HEK293T (cell line): Measurements from ENCODE around the gene SPRED3.

Experiments used
- CTCF ChIA-PET: fragments of 350-600 bp; formaldehyde crosslinking; extraction: SDS; loops from one replicate; lab custom pipeline; 2021; ENCODE audit warnings: antibody characterized with exemption, inconsistent platforms; lab: Yijun Ruan, JAX
- POLR2A ChIA-PET: fragments of 350-600 bp; formaldehyde crosslinking; extraction: SDS; loops from one replicate; lab custom pipeline; 2020; ENCODE audit warnings: antibody characterized with exemption, inconsistent platforms; lab: Yijun Ruan, JAX
- DNase-seq: peaks from one replicate; pipeline ENCODE4 v3.0.0; 2012; ENCODE audit warnings: mixed read lengths; ENCODE audit errors: extremely low spot score
- ARNT ChIP-seq: fragments of 450-650 bp; IDR thresholded peaks from 2 replicates; pipeline ENCODE4 v1.6.1; 2017; ENCODE audit warnings: mild to moderate bottlenecking
- BHLHE40 ChIP-seq: fragments of 450-650 bp; IDR thresholded peaks from 2 replicates; pipeline ENCODE4 v1.6.1; 2016; ENCODE audit warnings: mild to moderate bottlenecking, moderate library complexity, borderline replicate concordance
- CTBP1 ChIP-seq: fragments of 450-650 bp; IDR thresholded peaks from 2 replicates; pipeline ENCODE4 v1.6.1; 2016; ENCODE audit warnings: borderline replicate concordance
- ELF4 ChIP-seq: fragments of 450-650 bp; IDR thresholded peaks from 2 replicates; pipeline ENCODE4 v1.6.1; 2017; ENCODE audit warnings: antibody characterized with exemption
- FOXA1 ChIP-seq: fragments of 450-650 bp; IDR thresholded peaks from 2 replicates; pipeline ENCODE4 v1.6.1; 2016; ENCODE audit warnings: mild to moderate bottlenecking
- FOXK2 ChIP-seq: fragments of 450-650 bp; IDR thresholded peaks from 2 replicates; pipeline ENCODE4 v1.6.1; 2016; ENCODE audit warnings: mild to moderate bottlenecking
- FOXM1 ChIP-seq: fragments of 450-650 bp; IDR thresholded peaks from 2 replicates; pipeline ENCODE4 v1.6.1; 2017; ENCODE audit warnings: mild to moderate bottlenecking, borderline replicate concordance
- HDGF ChIP-seq: fragments of 450-650 bp; IDR thresholded peaks from 2 replicates; pipeline ENCODE4 v1.6.1; 2017; ENCODE audit warnings: antibody characterized with exemption, borderline replicate concordance
- L3MBTL2 ChIP-seq: fragments of 450-650 bp; conservative IDR thresholded peaks from 2 replicates; pipeline ENCODE4 v1.6.1; 2016; ENCODE audit warnings: mild to moderate bottlenecking
- LEF1 ChIP-seq: fragments of 450-650 bp; IDR thresholded peaks from 2 replicates; pipeline ENCODE4 v1.6.1; 2017; ENCODE audit warnings: mild to moderate bottlenecking, borderline replicate concordance
- NFRKB ChIP-seq: fragments of 450-650 bp; IDR thresholded peaks from 2 replicates; pipeline ENCODE4 v1.6.1; 2016; ENCODE audit warnings: mild to moderate bottlenecking, moderate library complexity
- PKNOX1 ChIP-seq: fragments of 450-650 bp; IDR thresholded peaks from 2 replicates; pipeline ENCODE4 v1.6.1; 2016
- SP1 ChIP-seq: fragments of 450-650 bp; IDR thresholded peaks from 2 replicates; pipeline ENCODE4 v1.6.1; 2017
- SUZ12 ChIP-seq: fragments of 450-650 bp; IDR thresholded peaks from 2 replicates; pipeline ENCODE4 v1.6.1; 2016; ENCODE audit warnings: mild to moderate bottlenecking
- TARDBP ChIP-seq: fragments of 450-650 bp; IDR thresholded peaks from 2 replicates; pipeline ENCODE4 v1.6.1; 2016
- ZNF384 ChIP-seq: fragments of 450-650 bp; IDR thresholded peaks from 2 replicates; pipeline ENCODE4 v1.6.1; 2016

SPRED3 gene

DNA sequence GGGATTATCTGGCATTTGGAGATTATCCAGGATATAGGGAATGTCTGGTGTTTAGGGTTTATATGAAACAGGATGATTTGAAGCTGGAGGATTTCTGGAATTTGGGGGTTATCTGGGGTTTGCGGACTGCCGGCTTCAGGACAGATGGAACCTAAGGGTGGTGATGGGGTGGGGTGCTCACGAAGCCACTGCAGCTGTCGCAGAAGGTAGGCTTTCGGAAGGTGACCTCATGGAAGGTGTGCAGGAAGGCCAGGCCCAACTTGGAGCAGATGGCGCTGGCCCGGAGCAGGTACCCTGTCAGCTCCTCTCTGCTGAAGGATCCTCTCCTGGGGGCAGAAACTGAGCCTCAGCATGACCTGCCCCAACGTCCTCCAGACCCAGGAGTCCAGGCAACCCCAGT is 24.0 kb downstream of the SPRED3 start:
- no peak for TF ChIP-seq ARNT
- no peak for DNase-seq
- ChIA-PET POLR2A (no interaction called here), CTCF (no interaction called here)

- CTCF ChIA-PET, result interaction anchor here (1.4 kb wide), 1 partner anchor 10 kb away, joined by 6 read pairs; the partner anchor contains the start of gene FAM98C
- no peak for DNase-seq
- POLR2A ChIA-PET, result no interaction called here
- TF ChIP-seq TARDBP (no peak), ELF4 (no peak), ARNT (no peak), ZNF384 (no peak), SUZ12 (no peak), SP1 (no peak), LEF1 (no peak), HDGF (no peak)
Measured at GRCh38 chr19:38412961-38413360, 24.5 kb downstream of the SPRED3 start.

DNA sequence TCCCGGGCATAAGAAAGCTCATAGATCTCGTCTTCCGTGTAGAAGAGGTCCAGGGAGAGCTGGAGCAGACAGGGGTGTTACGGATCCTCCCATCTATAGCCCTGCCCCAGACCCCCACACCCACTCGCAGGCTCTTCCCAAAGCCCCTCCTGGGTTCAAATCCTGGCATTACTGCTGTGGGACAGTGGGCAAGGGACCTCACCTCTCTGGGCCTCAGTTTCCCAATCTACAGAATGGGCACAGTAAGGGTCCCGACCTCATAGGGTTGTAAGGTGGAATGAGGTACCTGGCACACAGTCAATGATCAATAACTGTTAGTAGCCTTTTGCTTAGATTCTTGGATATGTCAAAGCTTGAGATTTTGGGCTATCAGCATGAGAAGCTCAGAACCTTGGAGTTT is 24.9 kb downstream of the SPRED3 start:
- TF ChIP-seq ZNF384, result no peak
- no peak for TF ChIP-seq SUZ12
- no peak for TF ChIP-seq FOXK2
- no peak for TF ChIP-seq L3MBTL2
- TF ChIP-seq LEF1, result no peak
- TF ChIP-seq ARNT, result no peak
- no peak for TF ChIP-seq PKNOX1
- no peak for TF ChIP-seq CTBP1
- no peak for TF ChIP-seq FOXA1
- TF ChIP-seq HDGF, result no peak
- TF ChIP-seq NFRKB, result no peak
- no peak for TF ChIP-seq BHLHE40
- ChIA-PET CTCF (interaction anchor here (1.4 kb wide), 1 partner anchor 10 kb away, joined by 6 read pairs; the partner anchor contains the start of gene FAM98C), POLR2A (no interaction called here)
- no peak for DNase-seq

- no peak for DNase-seq
- no peak for TF ChIP-seq ELF4
- TF ChIP-seq CTBP1, result no peak
- no peak for TF ChIP-seq ARNT
- no peak for TF ChIP-seq PKNOX1
- no peak for TF ChIP-seq FOXK2
- no peak for TF ChIP-seq L3MBTL2
- TF ChIP-seq FOXM1, result no peak
- TF ChIP-seq LEF1, result no peak
- no peak for TF ChIP-seq SP1
- no peak for TF ChIP-seq HDGF
- no peak for TF ChIP-seq BHLHE40
- no peak for TF ChIP-seq NFRKB
- no peak for TF ChIP-seq FOXA1
- TF ChIP-seq SUZ12, result no peak
- TF ChIP-seq TARDBP, result no peak
- POLR2A ChIA-PET, result interaction anchor here (0.7 kb wide), 1 partner anchor 9 kb away, joined by 4 read pairs; the partner anchor contains the start of gene RASGRP4
- CTCF ChIA-PET, result no interaction called here
Measured at GRCh38 chr19:38417146-38417543, 28.6 kb downstream of the SPRED3 start.

GRCh38 chr19:38417544-38418506 is 29.3 kb downstream of the SPRED3 start:
- ChIA-PET POLR2A (interaction anchor here (0.7 kb wide), 1 partner anchor 8 kb away, joined by 4 read pairs; the partner anchor contains the start of gene RASGRP4), CTCF (no interaction called here)
- DNase-seq, result no peak
- TF ChIP-seq LEF1, result no peak
- no peak for TF ChIP-seq ARNT
- TF ChIP-seq CTBP1, result no peak
- TF ChIP-seq SUZ12, result no peak
- no peak for TF ChIP-seq L3MBTL2
- TF ChIP-seq TARDBP, result no peak
- no peak for TF ChIP-seq BHLHE40
- TF ChIP-seq ZNF384, result no peak
- TF ChIP-seq FOXM1, result no peak
- TF ChIP-seq NFRKB, result no peak
- TF ChIP-seq PKNOX1, result no peak
- TF ChIP-seq FOXK2, result no peak
- no peak for TF ChIP-seq ELF4
- TF ChIP-seq FOXA1, result no peak
- no peak for TF ChIP-seq SP1
- no peak for TF ChIP-seq HDGF

GRCh38 chr19:38420935-38421334 is 32.4 kb downstream of the SPRED3 start:
- ChIA-PET POLR2A (no interaction called here), CTCF (no interaction called here)
- no peak for DNase-seq
- TF ChIP-seq ELF4 (no peak), TARDBP (no peak), PKNOX1 (no peak), SUZ12 (no peak), L3MBTL2 (no peak), SP1 (no peak), ZNF384 (no peak)
